GM19023 (cell line): ENCODE data around the gene XPO6.

ENCODE experiments used
- ATAC-seq: cut with Tn5 transposase; IDR thresholded peaks from one replicate; pipeline ENCODE4 v1.9.1; 2021; ENCODE audit warnings: mild to moderate bottlenecking, moderate library complexity; ENCODE audit not compliant: unreplicated experiment

The XPO6 gene

DNA sequence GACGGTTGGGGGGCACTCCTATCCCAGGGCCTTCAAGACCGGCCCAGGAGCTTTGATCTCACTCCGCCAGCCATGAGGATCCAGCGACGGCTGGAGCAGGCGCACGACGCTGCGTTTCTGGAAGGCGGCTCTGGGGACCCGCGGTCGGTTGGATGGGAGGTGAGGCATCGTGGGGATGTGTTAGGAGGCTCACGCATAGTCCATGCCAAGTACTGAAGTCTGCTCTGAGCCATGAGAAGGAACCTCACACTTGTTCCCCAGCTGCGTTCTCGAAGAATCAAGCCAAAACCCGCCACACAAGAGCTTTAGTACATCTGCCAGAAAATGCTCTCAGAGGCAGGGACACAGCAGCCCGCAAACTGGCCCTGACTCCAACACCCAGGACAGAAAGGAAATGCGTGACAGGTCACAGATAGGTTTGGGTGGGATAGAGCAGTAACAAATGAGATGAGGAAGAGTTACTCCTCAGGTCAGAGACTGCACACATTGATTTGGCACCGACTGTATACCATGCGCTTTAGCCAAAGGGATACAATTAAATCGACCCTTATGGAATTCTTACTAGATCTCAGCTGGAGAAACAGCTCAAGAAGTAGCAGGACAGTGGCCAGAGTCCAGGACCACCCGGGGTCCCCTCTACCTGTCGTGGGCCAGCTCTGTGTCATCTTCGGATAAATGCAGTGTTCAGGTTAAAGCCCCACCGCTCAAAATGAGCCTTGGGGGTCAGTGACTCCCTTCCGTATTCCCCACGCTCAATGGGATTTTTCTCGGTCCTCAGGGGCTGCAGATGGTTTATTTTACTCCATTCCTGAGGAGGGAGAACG is 141.6 kb downstream of the XPO6 start:
- ATAC-seq = no peak

DNA sequence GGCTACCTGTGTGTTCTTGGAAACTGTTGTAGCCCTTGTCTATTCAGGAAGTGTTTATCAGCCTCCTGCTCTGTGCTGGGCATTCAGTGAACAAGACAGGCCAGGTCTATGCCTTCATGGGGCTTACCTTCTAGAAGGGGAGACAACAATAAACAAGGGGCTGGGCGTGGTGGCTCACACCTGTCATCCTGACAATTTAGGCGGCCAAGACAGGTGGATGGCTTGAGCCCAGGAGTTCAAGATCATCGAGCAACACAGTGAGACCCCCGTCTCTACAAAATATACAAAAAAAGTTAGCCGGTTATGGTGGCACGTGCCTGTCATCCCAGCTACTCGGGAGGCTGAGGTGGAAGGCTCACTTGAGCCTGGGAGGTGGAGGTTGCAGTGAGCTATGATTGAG is 142.8 kb downstream of the XPO6 start:
- no peak for ATAC-seq

DNA sequence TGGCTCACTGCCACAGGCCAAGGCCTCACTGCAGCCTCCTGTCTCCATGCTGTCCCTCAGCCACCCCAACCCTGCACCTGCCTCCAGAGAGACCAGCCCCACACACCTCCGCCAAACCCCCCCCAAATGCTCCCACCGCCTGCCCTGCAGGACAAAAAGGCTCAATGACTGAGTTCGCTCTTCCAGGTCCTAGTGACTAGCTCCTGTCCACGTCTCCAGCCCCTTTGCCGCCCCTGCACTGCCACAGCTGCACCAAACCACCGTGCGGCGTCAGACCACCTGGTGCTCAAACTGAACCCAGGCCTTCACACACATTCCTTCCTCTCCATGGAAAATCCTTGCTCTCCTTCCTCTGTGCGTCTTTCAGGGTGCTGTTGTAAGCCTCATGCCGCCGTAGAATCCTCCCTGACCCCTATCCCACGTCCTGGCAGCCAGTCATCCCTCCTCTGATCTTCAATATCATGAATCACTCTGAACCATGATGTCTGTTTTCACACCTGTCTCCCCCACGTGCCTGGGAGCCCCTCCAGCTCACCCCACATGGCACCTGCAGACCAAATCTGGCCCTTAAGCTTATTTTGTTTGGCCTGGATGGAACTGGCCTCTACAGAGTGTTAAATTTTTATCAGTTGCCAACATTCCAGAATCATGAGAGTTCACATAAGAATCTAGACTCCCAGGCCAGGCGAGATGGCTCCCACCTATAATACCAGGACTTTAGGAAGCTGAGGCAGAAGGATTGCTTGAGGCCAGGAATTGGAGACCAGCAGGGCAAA is 144.0 kb downstream of the XPO6 start:
- ATAC-seq = no peak

- no peak for ATAC-seq
Measured at GRCh38 chr16:28064706-28065249, 147.0 kb downstream of the XPO6 start.

GRCh38 chr16:28064150-28064549 is 147.6 kb downstream of the XPO6 start:
- ATAC-seq = no peak

- no peak for ATAC-seq
Measured at GRCh38 chr16:28063591-28064061, 148.1 kb downstream of the XPO6 start, which contains the start of gene GSG1L. TSS of gene GSG1L (minus strand) at chr16:28063714. CDS start at chr16:28063424, 290 bp downstream.

DNA sequence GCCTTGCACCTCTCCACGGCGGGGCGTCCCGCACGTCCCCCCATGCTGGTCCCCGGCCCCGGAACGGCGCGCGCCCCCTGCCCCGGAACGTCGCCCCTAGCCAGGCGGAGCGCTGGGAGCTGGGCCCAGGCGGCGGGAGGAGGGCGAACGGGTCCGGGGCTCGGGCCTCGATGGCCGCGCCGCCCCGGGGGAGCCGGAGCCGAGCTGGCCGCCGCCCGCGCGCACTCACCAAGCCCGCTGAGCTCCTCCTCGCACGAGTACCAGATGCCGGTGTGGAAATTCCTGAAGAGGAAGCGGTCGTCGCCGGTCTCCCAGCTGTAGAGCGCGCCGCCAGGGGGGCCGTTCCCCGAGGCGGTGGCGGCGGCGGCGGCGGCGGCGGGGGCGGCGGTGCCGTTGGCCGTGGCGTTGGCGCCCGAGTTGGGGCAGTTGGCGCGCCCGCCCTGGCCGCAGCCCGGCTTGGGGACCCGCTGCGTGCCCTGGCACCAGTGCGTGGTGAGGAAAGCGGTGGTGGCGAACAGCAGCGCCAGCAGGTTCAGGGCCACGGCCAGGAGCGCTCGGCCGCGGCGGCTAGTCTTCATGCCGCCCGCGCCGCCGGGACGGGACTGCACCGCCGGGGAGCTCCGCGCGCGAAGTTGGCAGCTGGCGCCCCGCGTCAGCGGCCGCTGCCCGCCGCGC is 148.8 kb downstream of the XPO6 start:
- no peak for ATAC-seq

- ATAC-seq = no peak
Measured at GRCh38 chr16:28062261-28062846, 149.4 kb downstream of the XPO6 start.

GRCh38 chr16:28061352-28062101 is 150.2 kb downstream of the XPO6 start:
- ATAC-seq = no peak

GRCh38 chr16:28059841-28060575 is 151.8 kb downstream of the XPO6 start:
- no peak for ATAC-seq

DNA sequence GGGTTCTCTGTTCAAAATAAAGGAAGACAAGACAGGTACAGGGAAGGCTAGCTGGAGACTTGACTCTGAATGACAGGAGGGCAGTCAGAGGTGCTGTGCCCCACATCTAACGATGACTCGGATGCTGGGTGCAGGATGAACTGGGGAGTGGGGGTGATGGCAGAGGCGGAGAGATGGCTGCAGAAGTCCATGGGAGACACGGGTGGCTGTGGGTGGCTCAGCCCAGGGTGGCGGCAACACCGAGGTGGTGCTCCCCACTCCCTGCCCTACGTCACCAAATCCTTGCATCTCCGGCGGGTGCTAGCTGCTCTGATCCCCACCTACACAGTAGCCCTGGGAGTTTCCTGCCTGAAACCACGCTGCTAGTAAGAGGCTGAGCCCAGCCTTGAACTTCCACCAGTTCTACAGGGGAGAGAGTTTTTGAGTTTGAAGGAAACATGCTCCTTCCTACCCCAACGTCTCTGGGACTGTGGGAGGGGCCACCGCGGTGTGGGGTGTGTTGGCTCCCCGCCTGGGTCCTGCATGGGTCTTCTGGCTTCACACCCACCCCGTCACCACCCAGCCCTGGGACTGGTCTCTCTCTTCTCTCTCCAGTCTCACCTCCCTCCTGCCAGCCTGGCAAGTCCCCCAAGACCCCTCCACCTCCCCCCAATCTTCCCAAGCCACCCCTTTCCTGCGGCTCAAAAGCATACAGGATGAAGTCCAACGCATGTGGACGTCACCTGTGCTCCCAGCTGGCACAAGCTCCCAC is 152.8 kb downstream of the XPO6 start:
- no peak for ATAC-seq

GRCh38 chr16:28057949-28058348 is 153.8 kb downstream of the XPO6 start:
- no peak for ATAC-seq

GRCh38 chr16:28053461-28053860 is 158.3 kb downstream of the XPO6 start:
- ATAC-seq = no peak

GRCh38 chr16:28052274-28053128 is 159.3 kb downstream of the XPO6 start:
- no peak for ATAC-seq

DNA sequence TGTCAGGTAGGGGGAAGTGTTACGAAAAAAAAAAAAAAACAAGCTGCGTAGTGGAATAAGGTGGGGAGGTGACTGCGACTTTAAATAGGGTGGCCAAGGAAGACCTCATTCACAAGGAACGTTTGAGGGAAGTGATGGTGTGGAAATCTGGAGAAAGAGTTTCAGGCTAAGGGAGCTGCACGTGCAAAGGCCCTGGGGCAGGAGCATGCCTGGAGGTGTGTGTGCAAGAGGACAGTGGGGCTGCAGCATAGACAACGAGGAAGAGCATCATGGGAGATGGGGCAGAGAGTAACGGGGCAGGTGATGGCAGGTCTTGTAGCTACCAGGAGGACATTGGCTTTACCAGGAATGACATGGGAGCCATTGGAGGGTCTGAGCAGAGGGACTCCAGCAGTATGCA is 160.3 kb downstream of the XPO6 start:
- no peak for ATAC-seq
